22Rv1 (cell line): ENCODE results near the gene CDCP1.
"Not testable (repeated sequence)": the region's sequence is repeated elsewhere in the genome, so short reads cannot be mapped to it uniquely, and the experiment has no call there.

Source experiments
- ZFX ChIP-seq: fragments of 450-650 bp; IDR thresholded peaks from 2 replicates; pipeline ENCODE4 v1.6.1; 2017; ENCODE audit warnings: antibody characterized with exemption, borderline replicate concordance
- TF ChIP-seq, protein P1 (sequence below): fragments of 450-650 bp; IDR thresholded peaks from 2 replicates; pipeline ENCODE4 v1.5.1; 2017; ENCODE audit warnings: mild to moderate bottlenecking

DNA sequence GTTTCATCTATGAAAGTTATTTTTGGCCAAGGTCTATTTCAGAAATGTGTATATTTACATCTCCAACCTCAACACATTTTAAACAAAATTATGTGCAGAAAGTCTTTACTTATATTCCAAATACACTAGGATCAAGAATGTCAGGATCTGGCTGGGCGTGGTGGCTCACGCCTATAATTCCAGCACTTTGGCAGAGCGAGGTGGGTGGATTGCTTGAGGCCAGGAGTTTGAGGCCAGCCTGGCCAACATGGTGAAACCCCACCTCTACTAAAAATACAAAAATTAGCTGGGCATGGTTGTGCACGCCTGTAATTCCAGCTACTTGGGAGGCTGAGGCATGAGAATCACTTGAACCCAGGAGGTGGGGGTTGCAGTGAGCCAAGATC is 5.4 kb downstream of the CDCP1 start:
- TF ChIP-seq, protein P1, sequence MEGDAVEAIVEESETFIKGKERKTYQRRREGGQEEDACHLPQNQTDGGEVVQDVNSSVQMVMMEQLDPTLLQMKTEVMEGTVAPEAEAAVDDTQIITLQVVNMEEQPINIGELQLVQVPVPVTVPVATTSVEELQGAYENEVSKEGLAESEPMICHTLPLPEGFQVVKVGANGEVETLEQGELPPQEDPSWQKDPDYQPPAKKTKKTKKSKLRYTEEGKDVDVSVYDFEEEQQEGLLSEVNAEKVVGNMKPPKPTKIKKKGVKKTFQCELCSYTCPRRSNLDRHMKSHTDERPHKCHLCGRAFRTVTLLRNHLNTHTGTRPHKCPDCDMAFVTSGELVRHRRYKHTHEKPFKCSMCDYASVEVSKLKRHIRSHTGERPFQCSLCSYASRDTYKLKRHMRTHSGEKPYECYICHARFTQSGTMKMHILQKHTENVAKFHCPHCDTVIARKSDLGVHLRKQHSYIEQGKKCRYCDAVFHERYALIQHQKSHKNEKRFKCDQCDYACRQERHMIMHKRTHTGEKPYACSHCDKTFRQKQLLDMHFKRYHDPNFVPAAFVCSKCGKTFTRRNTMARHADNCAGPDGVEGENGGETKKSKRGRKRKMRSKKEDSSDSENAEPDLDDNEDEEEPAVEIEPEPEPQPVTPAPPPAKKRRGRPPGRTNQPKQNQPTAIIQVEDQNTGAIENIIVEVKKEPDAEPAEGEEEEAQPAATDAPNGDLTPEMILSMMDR: not testable (repeated sequence)
- not testable (repeated sequence) for TF ChIP-seq ZFX
